Activated CD4-positive, CD25-positive, alpha-beta regulatory T cell treated with anti-CD3 and anti-CD28 coated beads, Interleukin-2, amount 50 U/mL, for 72 hours (primary cell): ENCODE results near the gene HNRNPLL.
A peak's percentile ranks its signal among the peaks of the same experiment; 100 is the strongest.
"Not testable (repeated sequence)": the region's sequence is repeated elsewhere in the genome, so short reads cannot be mapped to it uniquely, and the experiment has no call there.

Source experiments
- DNase-seq: peaks from one replicate; pipeline ENCODE4 v3.0.0; 2021

Gene HNRNPLL

DNA sequence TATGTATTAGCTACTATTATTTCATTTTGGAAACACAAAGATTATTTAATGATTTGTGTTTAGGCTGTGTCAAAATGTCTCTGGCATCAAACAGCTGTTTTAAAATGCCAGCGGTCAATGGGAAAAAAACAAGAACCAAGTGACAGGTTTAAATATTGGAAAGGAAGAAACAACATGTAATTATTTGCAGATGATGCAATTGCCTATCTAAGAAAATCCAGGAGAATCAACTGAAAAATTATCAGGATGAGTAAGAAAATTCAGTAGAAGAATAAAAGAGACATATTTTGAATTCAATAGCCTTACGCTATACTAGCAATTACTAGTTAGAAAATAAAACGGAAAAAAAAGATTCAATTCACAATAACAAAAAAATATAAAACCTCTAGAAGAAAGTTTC lies 51.6 kb downstream of the HNRNPLL start:
- DNase-seq: no peak

- no peak for DNase-seq
Measured at GRCh38 chr2:38549851-38550250, 52.9 kb downstream of the HNRNPLL start.

DNA sequence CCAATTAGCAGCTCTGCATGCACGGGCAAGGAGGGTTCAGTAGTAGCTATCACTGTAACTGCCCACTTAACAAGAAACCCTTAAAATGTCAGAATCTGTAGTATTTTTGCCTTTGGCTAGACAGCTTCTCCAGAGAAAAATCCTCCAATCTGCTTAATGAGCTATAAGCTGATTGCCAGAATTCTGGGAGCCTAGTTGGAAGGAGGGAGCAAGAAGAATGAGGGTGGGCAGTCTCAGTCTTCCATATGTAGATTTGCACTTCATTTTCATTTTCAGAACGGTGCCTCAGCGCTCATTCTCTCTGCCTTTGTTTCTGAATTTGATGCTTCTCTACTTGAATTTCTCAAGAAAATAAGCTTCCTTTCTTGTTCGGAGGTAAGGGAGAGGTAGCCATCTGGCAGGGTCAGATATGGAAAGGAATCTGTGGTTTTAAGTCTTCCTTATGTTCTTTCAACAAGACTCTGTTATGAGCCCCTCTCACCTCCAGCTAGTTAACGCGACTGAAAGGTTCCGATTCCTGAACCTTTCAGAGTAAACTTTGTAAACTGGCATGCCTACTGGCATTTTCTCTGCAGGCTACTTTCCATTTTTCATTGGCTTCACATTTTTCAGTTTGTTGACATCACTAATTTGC lies 53.5 kb downstream of the HNRNPLL start:
- no peak for DNase-seq

DNA sequence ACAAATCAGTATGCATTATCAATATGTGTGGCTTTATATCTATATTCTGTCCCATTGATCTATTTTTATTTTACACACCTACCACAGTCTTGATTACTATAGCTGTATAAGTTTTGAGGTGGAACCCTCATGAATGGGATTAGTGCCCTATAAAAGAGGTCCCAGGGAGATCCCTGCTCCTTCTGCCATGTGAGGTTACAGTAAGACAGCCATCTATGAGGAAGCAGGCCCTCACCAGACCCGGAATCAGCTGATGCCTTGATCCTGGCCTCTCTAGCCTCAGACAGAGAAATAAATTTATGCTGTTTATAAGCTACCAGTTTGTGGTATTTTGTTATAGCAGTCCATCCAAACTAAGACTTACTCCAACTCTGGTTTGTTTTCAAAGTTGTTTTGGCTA lies 54.9 kb downstream of the HNRNPLL start:
- DNase-seq: no peak

DNA sequence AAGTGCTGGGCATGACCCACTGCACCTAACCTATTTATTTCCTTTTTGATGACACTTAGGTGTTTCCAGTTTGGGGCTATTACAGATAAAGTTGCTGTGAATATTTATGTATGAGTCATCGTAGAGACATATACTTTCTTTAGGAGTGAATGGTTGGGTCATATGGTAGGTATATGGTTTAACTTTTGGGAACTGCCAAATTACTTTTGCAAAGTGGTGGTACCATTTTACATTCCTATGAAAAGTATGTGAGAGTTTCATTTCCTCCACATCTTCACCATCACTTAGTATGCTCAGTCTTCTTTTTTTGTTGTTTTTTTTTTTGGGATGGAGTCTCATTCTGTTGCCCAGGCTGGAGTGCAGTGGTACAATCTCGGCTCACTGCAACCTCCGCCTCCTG lies 56.1 kb downstream of the HNRNPLL start:
- DNase-seq: no peak

DNA sequence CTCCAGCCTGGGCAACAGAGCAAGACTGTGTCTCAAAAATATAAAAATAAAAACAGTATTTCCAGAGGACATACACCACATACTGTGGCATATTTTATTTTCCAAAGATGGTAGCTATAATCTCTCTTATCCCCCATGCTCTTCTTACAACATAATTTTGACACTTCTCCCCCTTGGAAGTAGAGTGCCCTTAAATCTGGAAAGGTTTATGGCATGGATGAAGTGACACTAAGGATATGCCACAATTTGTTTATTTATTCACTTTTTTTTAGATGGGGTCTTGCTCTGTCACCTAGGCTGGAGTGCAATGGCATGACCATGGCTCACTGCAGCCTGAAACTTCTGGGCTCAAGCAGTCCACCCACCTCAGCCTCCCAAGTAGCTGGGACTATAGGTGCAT lies 56.7 kb downstream of the HNRNPLL start:
- DNase-seq: no peak

GRCh38 chr2:38542248-38542631 lies 60.5 kb downstream of the HNRNPLL start:
- DNase-seq: not testable (repeated sequence)

DNA sequence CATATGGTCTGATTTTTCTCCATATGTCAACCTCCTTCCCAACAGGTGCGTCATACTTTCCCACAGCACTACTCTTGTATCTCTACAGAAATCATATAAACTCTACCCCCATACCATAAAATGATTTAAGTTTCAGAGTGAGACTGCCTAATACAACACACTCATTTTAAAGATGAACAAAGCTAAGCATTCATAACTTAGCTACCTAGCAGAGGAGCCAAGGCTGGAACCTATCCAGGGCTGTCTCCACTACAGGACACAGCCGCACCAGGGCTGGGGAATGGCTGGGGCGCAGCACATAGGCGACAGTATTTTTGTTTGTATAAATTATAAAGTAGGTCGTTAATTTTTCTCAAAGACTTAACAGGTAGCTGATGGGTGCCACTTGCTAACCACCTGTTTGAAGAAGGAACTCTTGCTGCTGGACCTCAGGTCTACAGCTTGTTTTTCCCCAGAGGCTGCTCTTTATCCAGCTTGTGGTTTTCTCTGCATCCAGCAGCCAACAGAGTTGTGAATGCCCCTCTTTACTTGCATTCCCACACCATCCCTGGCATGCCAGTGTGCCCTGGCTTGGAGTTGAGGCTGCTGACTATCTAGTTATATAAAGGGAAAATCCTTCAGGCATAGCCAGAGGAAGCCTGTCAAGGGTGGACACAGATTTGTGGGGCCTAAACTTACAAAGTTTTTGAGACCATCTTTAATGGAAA lies 62.0 kb downstream of the HNRNPLL start:
- no peak for DNase-seq

- DNase-seq: no peak
Measured at GRCh38 chr2:38539086-38539485, 63.6 kb downstream of the HNRNPLL start.

GRCh38 chr2:38537937-38538525 lies 64.7 kb downstream of the HNRNPLL start:
- DNase-seq: no peak

DNA sequence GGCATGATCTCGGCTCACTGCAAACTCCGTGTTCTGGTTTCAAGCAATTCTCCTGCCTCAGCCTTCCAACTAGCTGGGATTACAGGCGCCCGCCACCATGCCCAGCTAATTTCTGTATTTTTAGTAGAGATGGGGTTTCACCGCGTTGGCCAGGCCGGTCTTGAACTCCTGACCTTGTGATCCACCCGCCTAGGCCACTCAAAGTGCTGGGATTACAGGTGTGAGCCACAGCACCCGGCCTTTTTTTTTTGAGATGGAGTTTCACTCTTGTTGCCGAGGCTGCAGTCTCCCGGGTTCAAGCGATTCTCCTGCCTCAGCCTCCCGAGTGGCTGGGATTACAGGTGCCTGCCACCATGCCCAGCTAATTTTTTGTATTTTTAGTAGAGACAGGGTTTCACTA lies 65.4 kb downstream of the HNRNPLL start:
- not testable (repeated sequence) for DNase-seq

GRCh38 chr2:38535744-38536506 lies 66.8 kb downstream of the HNRNPLL start:
- DNase-seq: peak; percentile 92

DNA sequence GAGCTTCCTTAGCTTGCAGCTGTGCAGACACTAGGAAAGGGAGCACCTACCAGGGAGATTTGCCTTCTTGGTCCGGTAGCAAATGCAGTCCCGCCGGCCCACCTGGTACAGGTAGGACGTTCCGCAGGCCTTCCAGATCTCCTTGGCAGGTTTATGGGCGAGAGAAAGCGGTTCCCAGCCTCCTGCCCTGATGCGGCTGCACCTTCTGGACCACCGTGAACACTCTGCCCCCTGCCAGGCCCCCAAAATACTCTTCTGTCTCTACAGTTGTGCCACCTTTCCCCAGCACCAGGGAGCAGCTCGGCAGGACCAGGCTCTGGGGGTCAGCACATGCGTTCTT lies 67.4 kb downstream of the HNRNPLL start:
- no peak for DNase-seq

DNA sequence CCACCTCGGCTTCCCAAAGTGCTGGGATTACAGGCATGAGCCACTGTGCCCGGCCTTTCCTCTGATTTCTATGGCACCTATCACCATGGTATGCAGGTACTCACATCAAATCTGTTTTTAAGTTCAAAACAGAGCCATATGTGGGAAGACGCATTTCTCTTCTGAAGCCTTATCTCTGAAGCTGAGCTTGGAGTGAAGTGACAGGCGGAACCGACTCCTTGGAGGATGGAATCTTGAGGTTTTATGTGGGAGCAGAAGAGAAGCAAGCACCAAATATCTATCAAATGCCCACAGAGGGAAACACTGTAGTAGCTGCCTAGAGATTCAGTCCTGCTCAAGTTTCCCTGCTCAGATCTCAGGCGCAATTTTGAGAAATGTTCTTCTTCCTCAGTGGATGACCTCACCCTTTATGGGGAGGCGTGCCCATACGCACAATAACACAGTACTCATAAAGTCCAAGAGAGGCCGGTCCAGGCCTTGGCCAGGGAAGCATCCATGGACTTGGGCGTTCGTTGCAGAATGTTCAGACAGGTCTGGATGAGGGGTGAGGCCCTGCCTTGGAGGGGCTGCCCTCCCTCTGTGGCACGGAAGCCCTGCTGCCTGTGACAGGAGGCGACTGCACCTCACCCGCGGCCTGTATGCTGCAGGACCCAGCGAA lies 67.9 kb downstream of the HNRNPLL start:
- DNase-seq: no peak

GRCh38 chr2:38533757-38534545 lies 68.8 kb downstream of the HNRNPLL start:
- no peak for DNase-seq

- DNase-seq: no peak
Measured at GRCh38 chr2:38533180-38533579, 69.5 kb downstream of the HNRNPLL start.

DNA sequence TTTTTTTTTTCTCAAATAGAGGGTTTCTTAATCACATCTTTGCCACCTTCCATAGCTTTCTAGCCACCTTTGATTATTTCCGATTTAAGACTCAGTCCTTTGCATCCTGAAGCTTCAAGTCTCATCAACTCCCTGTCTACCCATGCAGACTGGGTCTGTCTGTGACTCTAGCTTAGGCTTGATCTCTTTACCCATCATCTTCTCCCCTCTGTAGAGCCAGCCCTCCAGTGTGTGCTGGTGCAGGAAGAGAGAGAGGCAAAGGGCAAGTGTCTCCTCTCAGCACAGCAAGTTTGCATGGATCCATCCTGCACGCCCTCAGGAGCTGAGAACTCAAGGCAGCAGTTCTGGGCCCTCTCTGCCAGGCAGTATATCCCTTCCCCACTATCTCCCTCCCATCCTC lies 70.4 kb downstream of the HNRNPLL start:
- no peak for DNase-seq

DNA sequence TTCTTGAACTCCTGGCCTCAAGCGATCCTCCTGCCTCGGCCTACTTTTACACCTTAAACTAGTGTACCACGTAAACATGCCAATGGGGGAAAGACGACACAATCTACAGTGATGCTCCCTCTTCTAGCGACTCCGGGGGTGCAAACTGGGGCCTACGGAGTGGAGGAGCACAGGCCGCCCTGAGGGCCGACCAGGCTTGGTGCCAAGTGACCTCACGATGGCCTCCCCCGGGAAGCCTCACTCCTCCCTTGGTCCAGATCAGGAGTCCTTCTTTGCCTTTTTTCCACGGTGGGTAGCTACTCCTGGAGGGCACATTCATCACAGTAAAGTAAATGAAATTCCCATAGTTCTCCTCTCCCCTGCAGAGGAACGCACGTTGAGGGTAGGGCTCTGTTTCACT lies 73.5 kb downstream of the HNRNPLL start:
- DNase-seq: no peak

DNA sequence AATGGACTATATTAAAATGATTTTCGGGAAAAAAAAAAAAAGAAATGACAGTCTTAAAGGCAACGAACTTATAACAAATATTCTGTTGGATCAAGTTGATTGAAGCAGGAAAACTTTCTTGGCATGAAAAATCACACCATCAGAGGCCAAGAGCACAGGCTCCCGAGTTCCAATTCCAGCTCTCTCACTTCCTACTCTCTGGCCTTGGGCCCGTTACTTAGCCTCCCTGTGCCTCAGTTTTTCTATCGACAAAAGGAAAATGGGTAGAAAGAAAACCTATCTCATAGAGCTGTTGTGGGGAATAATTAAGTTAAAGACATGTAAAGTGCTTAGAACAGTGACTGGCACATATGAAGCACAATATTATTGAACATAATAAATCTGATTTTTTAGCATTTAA lies 74.2 kb downstream of the HNRNPLL start:
- DNase-seq: no peak

DNA sequence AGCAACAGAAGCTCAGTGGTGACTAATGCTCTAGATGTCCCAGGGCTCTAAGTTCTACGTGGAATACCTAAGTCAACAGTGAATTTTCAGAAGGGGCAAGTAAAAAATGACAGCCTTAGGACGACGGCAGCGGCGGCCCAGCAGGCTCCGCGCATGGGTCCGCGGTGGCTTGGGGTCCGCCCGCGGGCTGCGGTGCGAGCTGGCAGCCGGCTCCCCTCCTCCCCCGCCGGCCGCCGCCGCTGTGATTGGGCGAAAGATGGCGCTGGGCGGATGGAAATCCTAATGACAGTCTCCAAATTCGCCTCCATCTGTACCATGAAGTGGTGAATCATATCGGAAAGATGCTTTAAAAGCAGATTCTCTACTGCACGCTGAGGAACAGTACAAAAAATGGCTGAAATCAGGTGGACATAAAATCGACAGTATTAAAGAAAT lies 74.7 kb downstream of the HNRNPLL start:
- peak; percentile 37 for DNase-seq

- no peak for DNase-seq
Measured at GRCh38 chr2:38527338-38528007, 75.3 kb downstream of the HNRNPLL start.

GRCh38 chr2:38526195-38526594 lies 76.5 kb downstream of the HNRNPLL start:
- DNase-seq: no peak
